ENCODE measurements around the gene DAO. TPM values are rescaled to one million over a fixed set of nuclear protein-coding genes. Genes with fewer than 3 reads are reported as not detected.

DAO gene
- total RNA-seq, 1 experiment from 2014 or later, result not detected

- ChIA-PET POLR2A (ENCODE audit: low non-redundant PET) (no interaction called here), CTCF (no interaction called here)
- no TSS peak for BruUV-seq (replicated peaks)
Observed at GRCh38 chr12:108881953-108882352, 2.1 kb downstream of the DAO start.

DNA sequence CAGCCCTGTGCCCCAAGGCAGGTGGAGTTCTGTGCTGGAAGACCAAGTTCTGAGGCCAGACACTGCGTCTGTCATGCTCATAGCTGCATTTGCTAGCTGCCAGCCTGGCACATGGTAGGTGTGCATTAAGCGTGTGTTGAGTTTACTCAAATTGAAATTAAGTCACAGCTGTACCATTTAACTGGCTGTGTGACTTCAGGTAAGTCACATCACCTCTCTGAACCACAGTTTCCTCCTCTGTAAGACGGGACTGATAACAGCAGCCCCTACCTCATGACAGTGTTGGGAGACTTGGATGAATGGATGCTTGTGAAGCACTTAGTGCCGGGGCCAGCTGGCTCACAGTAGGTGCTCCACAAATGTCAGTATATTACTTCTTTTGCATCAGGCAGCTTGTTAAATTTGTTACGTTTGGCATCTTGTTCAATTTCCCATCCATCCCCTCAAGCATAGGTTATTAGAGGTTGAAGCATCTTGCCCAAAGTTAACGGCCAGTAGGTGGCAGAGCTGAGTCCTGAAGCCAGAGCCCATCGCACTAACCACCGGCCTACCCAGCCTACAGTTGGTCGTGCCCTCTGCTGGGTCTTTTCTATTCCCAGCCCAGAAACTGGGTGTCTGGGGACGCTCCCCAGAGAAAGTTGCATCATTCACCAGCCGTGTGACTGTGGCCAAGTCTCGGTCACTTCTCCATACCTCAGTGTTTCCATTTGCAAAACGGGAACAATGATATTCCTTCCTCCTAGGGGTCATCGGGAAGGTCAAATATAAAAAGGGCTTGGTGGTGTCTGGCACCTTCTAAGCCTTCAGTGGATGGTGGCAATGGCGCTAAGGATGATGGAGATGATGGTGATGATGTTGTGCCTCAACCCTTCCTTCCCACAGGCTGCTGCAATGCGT lies 4.5 kb downstream of the DAO start:
- Histone ChIP-seq H3K36me3 (ENCODE audit: insufficient read depth, low read length, poor library complexity, severe bottlenecking) (no peaks in the 10 kb centered on the region), H3K4me3 (ENCODE audit: low read depth, low read length, poor library complexity, severe bottlenecking) (no peak overlapping the region)
- POLR2A ChIA-PET (ENCODE audit: low non-redundant PET), result no interaction called here

More at GRCh38 chr12:108881953-108882352, 2.1 kb downstream of the DAO start:
- Histone ChIP-seq H3K4me1 (ENCODE audit: insufficient read depth, low read length, poor library complexity, severe bottlenecking) (no peaks in the 10 kb centered on the region), H3K27ac (ENCODE audit: low read depth, low read length, poor library complexity, severe bottlenecking) (no peak overlapping the region), H3K9me3 (ENCODE audit: low read depth, low read length, poor library complexity, severe bottlenecking) (no peaks in the 10 kb centered on the region), H3K27me3 (replicated peaks; ENCODE audit: insufficient read depth, low read depth, low read length, poor library complexity) (no peaks in the 10 kb centered on the region), H3K4me3 (ENCODE audit: low read depth, low read length, poor library complexity, severe bottlenecking) (no peak overlapping the region), H3K36me3 (ENCODE audit: insufficient read depth, low read length, poor library complexity, severe bottlenecking) (no peaks in the 10 kb centered on the region)
- no peak for TF ChIP-seq EZH2 (IDR thresholded peaks at IDR 0.05; ENCODE audit: borderline replicate concordance, low read depth, low read length, poor library complexity, severe bottlenecking)
- TF ChIP-seq, protein P1, sequence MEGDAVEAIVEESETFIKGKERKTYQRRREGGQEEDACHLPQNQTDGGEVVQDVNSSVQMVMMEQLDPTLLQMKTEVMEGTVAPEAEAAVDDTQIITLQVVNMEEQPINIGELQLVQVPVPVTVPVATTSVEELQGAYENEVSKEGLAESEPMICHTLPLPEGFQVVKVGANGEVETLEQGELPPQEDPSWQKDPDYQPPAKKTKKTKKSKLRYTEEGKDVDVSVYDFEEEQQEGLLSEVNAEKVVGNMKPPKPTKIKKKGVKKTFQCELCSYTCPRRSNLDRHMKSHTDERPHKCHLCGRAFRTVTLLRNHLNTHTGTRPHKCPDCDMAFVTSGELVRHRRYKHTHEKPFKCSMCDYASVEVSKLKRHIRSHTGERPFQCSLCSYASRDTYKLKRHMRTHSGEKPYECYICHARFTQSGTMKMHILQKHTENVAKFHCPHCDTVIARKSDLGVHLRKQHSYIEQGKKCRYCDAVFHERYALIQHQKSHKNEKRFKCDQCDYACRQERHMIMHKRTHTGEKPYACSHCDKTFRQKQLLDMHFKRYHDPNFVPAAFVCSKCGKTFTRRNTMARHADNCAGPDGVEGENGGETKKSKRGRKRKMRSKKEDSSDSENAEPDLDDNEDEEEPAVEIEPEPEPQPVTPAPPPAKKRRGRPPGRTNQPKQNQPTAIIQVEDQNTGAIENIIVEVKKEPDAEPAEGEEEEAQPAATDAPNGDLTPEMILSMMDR (conservative IDR thresholded peaks at IDR 0.05; ENCODE audit: low read depth, low read length), result no peak
- intact Hi-C loops (cut with micrococcal nuclease; ENCODE audit: unreplicated experiment), result no loop called here
- DNase-seq (ENCODE audit: low spot score), result no peak

DNA sequence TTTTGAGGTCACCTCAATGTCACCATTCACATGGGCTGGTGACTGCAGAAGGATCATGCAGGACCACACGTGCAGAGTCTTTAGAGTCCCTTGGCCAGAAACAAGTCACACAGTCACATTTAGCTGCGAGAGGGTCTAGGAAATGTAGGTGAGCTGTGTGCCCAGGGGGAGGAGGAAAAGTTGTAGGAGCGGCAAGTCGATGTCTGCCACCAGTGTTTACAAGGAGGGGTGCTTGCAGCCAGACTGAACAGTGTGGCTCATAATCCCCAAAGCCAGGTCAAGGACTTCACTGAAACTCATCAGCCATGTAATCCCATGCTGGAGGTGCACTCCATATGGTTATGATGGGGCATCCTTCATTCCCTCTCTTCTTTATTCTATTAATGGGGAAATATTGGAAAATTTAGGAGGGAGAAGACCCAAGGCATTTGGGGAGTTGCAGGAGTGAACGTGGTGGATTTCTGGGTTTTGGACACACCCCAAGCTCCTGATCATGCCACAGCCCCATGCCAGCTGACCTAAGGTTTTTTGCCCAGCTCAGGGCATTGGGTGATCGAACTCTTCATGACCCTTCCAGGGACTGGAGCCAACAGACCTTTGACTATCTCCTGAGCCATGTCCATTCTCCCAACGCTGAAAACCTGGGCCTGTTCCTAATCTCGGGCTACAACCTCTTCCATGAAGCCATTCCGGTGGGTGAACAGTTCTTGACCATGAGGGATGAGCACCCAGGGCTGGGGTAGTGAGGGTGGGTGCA lies 7.2 kb downstream of the DAO start:
- Histone ChIP-seq H3K9me3 (ENCODE audit: low read depth, low read length, poor library complexity, severe bottlenecking) (no peaks in the 10 kb centered on the region), H3K4me1 (ENCODE audit: insufficient read depth, low read length, poor library complexity, severe bottlenecking) (no peaks in the 10 kb centered on the region), H3K27ac (ENCODE audit: low read depth, low read length, poor library complexity, severe bottlenecking) (no peak overlapping the region), H3K27me3 (replicated peaks; ENCODE audit: insufficient read depth, low read depth, low read length, poor library complexity) (no peaks in the 10 kb centered on the region), H3K36me3 (ENCODE audit: insufficient read depth, low read length, poor library complexity, severe bottlenecking) (no peaks in the 10 kb centered on the region), H3K4me3 (ENCODE audit: low read depth, low read length, poor library complexity, severe bottlenecking) (no peak overlapping the region)
- intact Hi-C loops (cut with micrococcal nuclease; ENCODE audit: unreplicated experiment), result no loop called here
- no peak for DNase-seq (ENCODE audit: low spot score)
- no TSS peak for BruUV-seq (replicated peaks)
- ChIA-PET POLR2A (ENCODE audit: low non-redundant PET) (no interaction called here), CTCF (no interaction called here)
- TF ChIP-seq, protein P1 (conservative IDR thresholded peaks at IDR 0.05; ENCODE audit: low read depth, low read length), result no peak
- no peak for TF ChIP-seq EZH2 (IDR thresholded peaks at IDR 0.05; ENCODE audit: borderline replicate concordance, low read depth, low read length, poor library complexity, severe bottlenecking)

More for the DNA sequence above, 4.5 kb downstream of the DAO start:
- TF ChIP-seq, protein P1 (conservative IDR thresholded peaks at IDR 0.05; ENCODE audit: low read depth, low read length), result peak; percentile 77
- TF ChIP-seq EZH2 (IDR thresholded peaks at IDR 0.05; ENCODE audit: borderline replicate concordance, low read depth, low read length, poor library complexity, severe bottlenecking), result no peak
- Histone ChIP-seq H3K4me1 (ENCODE audit: insufficient read depth, low read length, poor library complexity, severe bottlenecking) (no peaks in the 10 kb centered on the region), H3K27me3 (replicated peaks; ENCODE audit: insufficient read depth, low read depth, low read length, poor library complexity) (no peaks in the 10 kb centered on the region), H3K9me3 (ENCODE audit: low read depth, low read length, poor library complexity, severe bottlenecking) (no peaks in the 10 kb centered on the region), H3K27ac (ENCODE audit: low read depth, low read length, poor library complexity, severe bottlenecking) (no peak overlapping the region)
- peak; percentile 67 for DNase-seq (ENCODE audit: low spot score)
- BruUV-seq (replicated peaks), result no TSS peak
- CTCF ChIA-PET, result interaction anchor here (0.5 to 1.0 kb wide), 3 partner anchors 24 to 513 kb away, joined by 3 to 9 read pairs (median 6); no protein-coding TSS in a partner anchor
- intact Hi-C loops (cut with micrococcal nuclease; ENCODE audit: unreplicated experiment), result loop anchor here (1.0 kb wide), 1 partner anchor 209 kb away; the partner anchor contains the start of gene ALKBH2
